CD14-positive monocyte (primary cell): ENCODE data around the gene OR13C2. TPM values are rescaled to one million over a fixed set of nuclear protein-coding genes. Genes with fewer than 3 reads are reported as not detected.
"Not testable (repeated sequence)": the region's sequence is repeated elsewhere in the genome, so short reads cannot be mapped to it uniquely, and the experiment has no call there.

Experiments
- DNase-seq, 3 donors: peaks; one replicate each; pipeline ENCODE4 v3.0.0-alpha.2; 2011 to 2022
- H2AFZ ChIP-seq: 2 replicates; pipeline ENCODE4 v1.6.0; 2012; ENCODE audit warnings: mild to moderate bottlenecking, low read depth, low read length, inconsistent platforms; ENCODE audit not compliant: insufficient read depth, poor library complexity, severe bottlenecking
- H3K27ac ChIP-seq, 2 donors: 1 replicate in 1 of 2; 2 replicates in 1 of 2; pipeline ENCODE4 v1.5.1; 2012 to 2013; ENCODE audit warnings: low read length in 2 of 2, control low read depth in 1 of 2, inconsistent platforms in 1 of 2, low read depth in 1 of 2, mild to moderate bottlenecking in 1 of 2
- H3K27me3 ChIP-seq, 2 donors: one replicate each; pipeline versions ENCODE4 v1.6.0 to v1.6.1; 2011 to 2013; ENCODE audit warnings: low read length in 2 of 2; ENCODE audit not compliant: control insufficient read depth in 2 of 2, insufficient read depth in 2 of 2
- H3K36me3 ChIP-seq, 2 donors: replicated peaks in 1 of 2; 1 replicate in 1 of 2; 2 replicates in 1 of 2; pipeline versions ENCODE4 v1.5.1 to v1.6.1; 2012 to 2013; ENCODE audit warnings: low read length in 2 of 2, control low read depth in 1 of 2, inconsistent platforms in 1 of 2, mild to moderate bottlenecking in 1 of 2; ENCODE audit not compliant: insufficient read depth in 2 of 2, control insufficient read depth in 1 of 2
- H3K4me1 ChIP-seq, 2 donors: 1 replicate in 1 of 2; 2 replicates in 1 of 2; pipeline versions ENCODE4 v1.5.1 to v1.6.1; 2012 to 2013; ENCODE audit warnings: low read length in 2 of 2, control low read depth in 1 of 2, inconsistent platforms in 1 of 2, mild to moderate bottlenecking in 1 of 2, moderate library complexity in 1 of 2; ENCODE audit not compliant: insufficient read depth in 2 of 2, control insufficient read depth in 1 of 2
- H3K4me2 ChIP-seq: replicated peaks from 2 replicates; pipeline ENCODE3; 2012; ENCODE audit warnings: low read length, moderate library complexity, mild to moderate bottlenecking; ENCODE audit not compliant: poor library complexity, severe bottlenecking; ENCODE audit errors: extremely low read depth
- H3K4me3 ChIP-seq, 3 experiments: fragments of 200-600 bp in 1 of 3; sonication (generic) in 1 of 3; replicated peaks in 1 of 3; 1 replicate in 2 of 3; 2 replicates in 1 of 3; pipeline ENCODE4 v1.5.1; 2011 to 2013; ENCODE audit warnings: low read length in 3 of 3, mild to moderate bottlenecking in 3 of 3, control low read depth in 2 of 3, low read depth in 2 of 3, inconsistent platforms in 1 of 3, moderate library complexity in 1 of 3
- H3K79me2 ChIP-seq: 2 replicates; pipeline ENCODE4 v1.6.0; 2012; ENCODE audit warnings: mild to moderate bottlenecking, control low read depth, inconsistent platforms, low read length, moderate library complexity; ENCODE audit not compliant: insufficient read depth
- H3K9ac ChIP-seq: 2 replicates; pipeline ENCODE4 v1.6.0; 2017; ENCODE audit warnings: low read length, mild to moderate bottlenecking; ENCODE audit not compliant: insufficient read depth, poor library complexity, severe bottlenecking
- H3K9me3 ChIP-seq, 2 donors: replicated peaks in 1 of 2; 1 replicate in 1 of 2; 2 replicates in 1 of 2; pipeline versions ENCODE4 v1.5.1 to v1.6.1; 2012 to 2013; ENCODE audit warnings: low read length in 2 of 2, control low read depth in 1 of 2; ENCODE audit not compliant: control insufficient read depth in 1 of 2, insufficient read depth in 1 of 2
- H4K20me1 ChIP-seq: 2 replicates; pipeline ENCODE4 v1.6.0; 2012; ENCODE audit warnings: mild to moderate bottlenecking, low read length, control low read depth, moderate library complexity; ENCODE audit not compliant: insufficient read depth
- H3K27ac Mint-ChIP-seq, 7 donors: one replicate each; pipeline ENCODE4 v1.8.0; 2020; ENCODE audit warnings: mild to moderate bottlenecking in 7 of 7, mixed read lengths in 7 of 7, moderate library complexity in 6 of 7, inconsistent platforms in 2 of 7
- H3K27me3 Mint-ChIP-seq, 3 donors: one replicate each; pipeline ENCODE4 v1.8.0; 2021 to 2022; ENCODE audit warnings: low read depth in 3 of 3, mild to moderate bottlenecking in 3 of 3, mixed read lengths in 3 of 3, moderate library complexity in 3 of 3, inconsistent platforms in 1 of 3
- H3K36me3 Mint-ChIP-seq, 2 donors: one replicate each; pipeline ENCODE4 v1.8.0; 2020; ENCODE audit warnings: mixed read lengths in 2 of 2, inconsistent platforms in 1 of 2, mild to moderate bottlenecking in 1 of 2
- H3K4me1 Mint-ChIP-seq: one replicate; pipeline ENCODE4 v1.8.0; 2020; ENCODE audit warnings: mild to moderate bottlenecking, mixed read lengths
- H3K4me3 Mint-ChIP-seq, 2 donors: one replicate each; pipeline ENCODE4 v1.8.0; 2020; ENCODE audit warnings: mild to moderate bottlenecking in 2 of 2, mixed read lengths in 2 of 2, moderate library complexity in 1 of 2
- H3K9me3 Mint-ChIP-seq, 7 donors: one replicate each; pipeline ENCODE4 v1.8.0; 2020 to 2022; ENCODE audit warnings: mixed read lengths in 7 of 7, mild to moderate bottlenecking in 6 of 7, moderate library complexity in 6 of 7, inconsistent platforms in 2 of 7
- WGBS: methylation state at CpG from one replicate; pipeline ENCODE4 v1.1.5; 2013; ENCODE audit warnings: missing lambda C conversion rate; ENCODE audit not compliant: insufficient coverage; 5-methylcytosine and 5-hydroxymethylcytosine counted together
- intact Hi-C, 2 donors: fragments of 100-400 bp; cut with micrococcal nuclease; formaldehyde crosslinking; loops; one replicate each; pipeline versions ENCODE4 v1.15.0 to v1.15.1; 2023
- polyA plus RNA-seq, 3 donors: library from polyadenylated mRNA; depleted of rRNA in 1 of 3; unstranded in 2 of 3; stranded (reverse) in 1 of 3; fragments of 300-500 nt in 2 of 3; fragments of >200 nt in 1 of 3; fragmentation: Illumina TruSeq in 2 of 3; gene quantifications; 1 replicate in 2 of 3; 2 replicates in 1 of 3; pipeline ENCODE4 v1.2.3, GENCODE V29; 2012 to 2021
- TF ChIP-seq, protein P1 (sequence below): fragments of 200-600 bp; IDR thresholded peaks from one replicate; pipeline ENCODE4 v1.8.0; 2022; ENCODE audit warnings: antibody characterized with exemption, mild to moderate bottlenecking

The OR13C2 gene
- polyA plus RNA-seq, 3 donors = not detected

- no peak overlapping the region for H3K9ac ChIP-seq
- H3K27me3 Mint-ChIP-seq = peaks cover 0 to 1% (median 0%) of the 10 kb centered on the region in 3 donors
- WGBS = no CpG with 5 or more reads among the region's 2 CpGs
- DNase-seq = no peak
- H3K79me2 ChIP-seq = no peaks in the 10 kb centered on the region
- H3K4me3 ChIP-seq = no peak overlapping the region
- no peaks in the 10 kb centered on the region for H3K27me3 ChIP-seq
- H3K36me3 ChIP-seq = no peaks in the 10 kb centered on the region
- H3K27ac ChIP-seq = no peak overlapping the region
- H3K27ac Mint-ChIP-seq = no peak overlapping the region
- no peaks in the 10 kb centered on the region for H3K4me1 ChIP-seq
- no peak overlapping the region for H3K4me2 ChIP-seq
- H4K20me1 ChIP-seq = no peaks in the 10 kb centered on the region
- no peaks in the 10 kb centered on the region for H3K4me1 Mint-ChIP-seq
- no peak overlapping the region for H3K4me3 Mint-ChIP-seq
- H3K36me3 Mint-ChIP-seq = no peaks in the 10 kb centered on the region
- no peak overlapping the region for H2AFZ ChIP-seq
- intact Hi-C loops = no loop called here
- H3K9me3 Mint-ChIP-seq = no peaks in the 10 kb centered on the region
- TF ChIP-seq, protein P1, sequence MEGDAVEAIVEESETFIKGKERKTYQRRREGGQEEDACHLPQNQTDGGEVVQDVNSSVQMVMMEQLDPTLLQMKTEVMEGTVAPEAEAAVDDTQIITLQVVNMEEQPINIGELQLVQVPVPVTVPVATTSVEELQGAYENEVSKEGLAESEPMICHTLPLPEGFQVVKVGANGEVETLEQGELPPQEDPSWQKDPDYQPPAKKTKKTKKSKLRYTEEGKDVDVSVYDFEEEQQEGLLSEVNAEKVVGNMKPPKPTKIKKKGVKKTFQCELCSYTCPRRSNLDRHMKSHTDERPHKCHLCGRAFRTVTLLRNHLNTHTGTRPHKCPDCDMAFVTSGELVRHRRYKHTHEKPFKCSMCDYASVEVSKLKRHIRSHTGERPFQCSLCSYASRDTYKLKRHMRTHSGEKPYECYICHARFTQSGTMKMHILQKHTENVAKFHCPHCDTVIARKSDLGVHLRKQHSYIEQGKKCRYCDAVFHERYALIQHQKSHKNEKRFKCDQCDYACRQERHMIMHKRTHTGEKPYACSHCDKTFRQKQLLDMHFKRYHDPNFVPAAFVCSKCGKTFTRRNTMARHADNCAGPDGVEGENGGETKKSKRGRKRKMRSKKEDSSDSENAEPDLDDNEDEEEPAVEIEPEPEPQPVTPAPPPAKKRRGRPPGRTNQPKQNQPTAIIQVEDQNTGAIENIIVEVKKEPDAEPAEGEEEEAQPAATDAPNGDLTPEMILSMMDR = no peak
- no peaks in the 10 kb centered on the region for H3K9me3 ChIP-seq
Observed at GRCh38 chr9:104606152-104606551, 725 bp upstream of the OR13C2 start.

GRCh38 chr9:104604801-104605200 lies 626 bp downstream of the OR13C2 start:
- no peak overlapping the region for H3K9ac ChIP-seq
- no peak overlapping the region for H3K27ac ChIP-seq
- TF ChIP-seq, protein P1 = no peak
- H3K27me3 ChIP-seq = no peaks in the 10 kb centered on the region
- H3K79me2 ChIP-seq = no peaks in the 10 kb centered on the region
- H3K4me3 Mint-ChIP-seq = no peak overlapping the region
- DNase-seq = no peak
- no peaks in the 10 kb centered on the region for H3K36me3 Mint-ChIP-seq
- H3K27me3 Mint-ChIP-seq = peaks cover 0 to 1% (median 0%) of the 10 kb centered on the region in 3 donors
- WGBS = 77% methylated on average over 3 of the region's 3 CpGs
- no peak overlapping the region for H3K4me3 ChIP-seq
- no peaks in the 10 kb centered on the region for H3K4me1 Mint-ChIP-seq
- H3K9me3 Mint-ChIP-seq = no peaks in the 10 kb centered on the region
- no peaks in the 10 kb centered on the region for H3K36me3 ChIP-seq
- no peak overlapping the region for H3K4me2 ChIP-seq
- H4K20me1 ChIP-seq = no peaks in the 10 kb centered on the region
- no peak overlapping the region for H3K27ac Mint-ChIP-seq
- no peaks in the 10 kb centered on the region for H3K4me1 ChIP-seq
- no peaks in the 10 kb centered on the region for H3K9me3 ChIP-seq
- H2AFZ ChIP-seq = no peak overlapping the region
- intact Hi-C loops = no loop called here

DNA sequence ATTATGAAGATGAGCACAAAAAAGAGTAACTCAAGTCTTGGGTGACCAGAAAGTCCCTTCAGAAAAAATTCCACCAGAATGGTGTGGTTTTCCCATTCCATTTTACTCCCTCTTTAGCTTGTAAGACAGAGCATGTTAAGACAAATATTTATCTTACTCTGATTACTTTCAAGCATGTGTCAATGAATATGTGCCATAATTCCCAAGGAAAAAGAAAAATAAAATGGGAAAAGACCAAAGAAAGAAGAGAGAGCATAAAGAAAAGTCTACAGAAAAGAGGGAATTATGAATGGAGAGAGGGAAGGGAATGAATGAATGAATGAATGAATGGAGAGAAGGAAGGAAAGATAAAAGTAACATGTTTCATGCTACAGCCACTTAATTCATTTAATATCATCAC lies 6.1 kb downstream of the OR13C2 start, which contains the start of gene OR13C5:
Gene OR13C5 (minus strand): TSS at position 101 of the 400 bp plus-strand sequence. CDS start 0 bp downstream, at position 101.
- H3K36me3 Mint-ChIP-seq, H3K27ac Mint-ChIP-seq, H3K4me1 Mint-ChIP-seq, H3K4me3 ChIP-seq, H3K79me2 ChIP-seq, H3K4me1 ChIP-seq, H3K27ac ChIP-seq, H3K9ac ChIP-seq, H3K9me3 ChIP-seq, H3K4me2 ChIP-seq, H4K20me1 ChIP-seq, H3K36me3 ChIP-seq, intact Hi-C loops, H3K9me3 Mint-ChIP-seq, H3K27me3 Mint-ChIP-seq, DNase-seq, H2AFZ ChIP-seq, H3K4me3 Mint-ChIP-seq, H3K27me3 ChIP-seq: not testable (repeated sequence)
